CD4-positive, alpha-beta T cell treated with Interleukin-21 for 1 hour (primary cell): ENCODE measurements around the gene SSX4B.
"Not testable (repeated sequence)": the region's sequence is repeated elsewhere in the genome, so short reads cannot be mapped to it uniquely, and the experiment has no call there.

ENCODE experiments used
- DNase-seq: peaks from one replicate; pipeline ENCODE4 v3.0.0-alpha.2; 2020

The SSX4B gene, protein sequence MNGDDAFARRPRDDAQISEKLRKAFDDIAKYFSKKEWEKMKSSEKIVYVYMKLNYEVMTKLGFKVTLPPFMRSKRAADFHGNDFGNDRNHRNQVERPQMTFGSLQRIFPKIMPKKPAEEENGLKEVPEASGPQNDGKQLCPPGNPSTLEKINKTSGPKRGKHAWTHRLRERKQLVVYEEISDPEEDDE

DNA sequence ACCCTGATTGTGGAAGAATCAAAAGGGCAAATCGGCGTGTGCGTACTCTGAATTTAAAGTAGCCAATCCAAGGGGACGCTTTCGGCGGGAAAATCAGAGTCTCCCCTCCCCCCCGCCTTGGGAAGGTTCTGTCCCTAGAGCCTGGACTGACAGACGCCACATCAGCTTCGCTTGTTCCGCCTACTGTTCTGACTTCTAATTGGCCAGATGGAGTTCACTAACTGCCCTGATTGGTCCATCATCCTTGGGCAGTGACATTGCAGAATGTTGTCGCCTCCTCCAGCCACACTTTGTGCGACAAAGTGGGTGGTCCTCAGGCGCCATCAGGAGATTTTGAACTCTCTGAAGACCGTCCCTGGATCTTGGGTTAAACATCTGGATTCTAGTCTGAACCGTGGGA lies at the start of gene SSX4B:
TSS of gene SSX4B (minus strand) at position 101 of the 400 bp plus-strand sequence. CDS start 588 bp downstream, outside the sequence.
- DNase-seq, result not testable (repeated sequence)

DNA sequence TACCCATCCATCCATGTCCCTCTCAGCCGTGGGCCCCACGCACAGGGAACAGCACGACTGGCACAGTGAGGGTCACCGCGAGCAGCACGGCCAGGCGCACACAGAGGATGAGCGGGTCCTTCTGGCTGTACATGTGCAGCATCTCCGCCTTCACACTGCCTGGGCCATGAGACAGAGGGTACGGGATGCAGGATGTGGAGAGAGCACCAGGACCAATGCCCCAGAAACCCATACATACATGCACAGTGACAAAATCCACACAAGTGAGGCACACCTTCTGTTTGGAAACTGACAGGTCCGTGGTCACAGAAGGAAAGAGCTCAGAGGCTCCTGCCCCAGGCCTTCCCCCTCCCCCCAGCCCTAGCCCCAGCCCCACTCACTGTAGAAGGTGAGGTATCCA lies 48.8 kb upstream of the SSX4B start:
- no peak for DNase-seq

DNA sequence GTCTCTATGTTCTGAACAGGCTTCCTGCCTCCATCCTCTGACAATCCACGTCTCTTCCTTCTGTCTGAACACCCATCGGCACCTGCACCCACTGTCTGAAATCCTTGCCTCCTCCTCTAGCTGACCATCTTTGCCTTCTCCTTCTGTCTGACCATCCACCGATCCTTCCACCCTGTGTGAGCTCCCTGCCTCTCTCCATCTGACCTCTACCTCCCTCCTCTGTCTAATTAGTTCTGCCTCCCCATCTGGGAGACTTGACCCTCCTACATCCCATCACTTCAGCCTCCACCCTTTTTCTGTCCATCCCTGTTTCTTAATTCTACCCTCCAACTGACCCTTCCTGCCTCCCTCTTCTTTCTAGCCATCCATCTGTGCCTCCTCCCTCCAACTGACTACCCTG lies 48.3 kb upstream of the SSX4B start:
- no peak for DNase-seq

DNA sequence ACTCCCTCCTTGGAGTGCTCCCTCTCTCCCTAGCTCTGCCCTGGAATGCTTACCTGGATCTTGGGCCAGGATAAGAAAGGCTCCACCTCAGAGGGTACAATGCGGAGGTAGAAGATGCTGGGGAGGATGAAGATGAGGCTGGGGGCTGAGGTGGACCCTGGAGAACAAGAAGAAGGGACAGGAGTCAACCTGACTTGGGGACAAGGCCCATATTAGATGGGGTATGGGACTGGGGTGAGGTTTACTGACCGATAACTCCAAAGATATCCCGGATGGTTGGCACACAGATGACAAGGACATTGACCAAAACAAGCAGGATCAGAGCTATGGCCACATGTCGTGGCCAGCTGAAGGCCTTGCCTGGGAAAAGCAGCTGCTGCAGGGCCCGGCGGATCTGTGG lies 47.7 kb upstream of the SSX4B start:
- no peak for DNase-seq

DNA sequence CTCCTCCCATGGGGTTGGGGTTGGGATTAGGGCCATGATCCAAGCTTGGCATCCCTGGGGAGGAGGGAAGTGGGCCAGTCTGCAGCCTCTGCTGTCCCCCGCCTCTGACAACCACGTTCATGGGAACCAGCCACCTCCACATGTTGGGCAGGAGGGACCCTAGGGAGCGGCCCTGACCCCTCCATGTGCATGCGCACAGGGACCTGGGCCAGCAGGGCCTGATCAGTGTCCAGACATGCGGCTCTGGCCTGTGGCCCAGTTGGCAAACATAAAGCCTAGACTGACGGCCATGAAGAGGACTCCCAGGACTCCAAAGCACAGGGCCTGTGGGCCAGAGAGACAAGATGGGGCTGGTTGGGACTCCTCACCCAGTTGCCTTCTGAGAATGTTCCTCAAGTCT lies 47.0 kb upstream of the SSX4B start:
- no peak for DNase-seq

DNA sequence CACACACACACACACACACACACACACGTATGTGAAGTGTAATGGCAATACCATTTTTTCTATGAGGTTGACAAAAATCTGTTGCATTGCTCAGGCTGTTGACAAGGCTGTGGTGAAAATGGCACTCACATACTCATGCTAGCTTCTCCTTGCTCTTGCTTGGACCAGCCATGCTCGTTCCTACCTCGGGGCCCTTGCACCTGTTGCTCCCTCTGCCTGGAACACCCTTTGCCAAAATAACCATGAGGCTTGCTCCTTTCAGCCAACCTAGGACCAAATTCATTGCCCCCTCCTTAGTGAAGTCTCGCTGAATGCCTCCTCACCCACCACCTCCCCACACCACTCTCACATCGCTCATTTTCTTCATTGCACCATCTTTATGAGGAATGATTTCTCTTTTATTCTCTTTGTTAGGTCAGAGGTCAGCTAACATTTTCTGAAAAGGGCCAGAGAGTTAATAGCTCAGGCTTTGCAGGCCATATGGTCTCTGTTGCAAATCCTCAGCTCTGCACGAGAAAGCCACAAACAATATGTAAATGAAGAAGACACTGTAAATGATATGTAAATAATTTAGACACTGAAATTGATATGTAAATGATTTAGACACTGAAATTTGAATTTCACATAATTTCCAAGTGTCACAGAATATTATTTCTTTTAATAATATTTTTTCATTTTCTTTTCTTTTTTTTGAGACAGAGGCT lies 45.0 kb upstream of the SSX4B start:
- DNase-seq, result no peak

DNA sequence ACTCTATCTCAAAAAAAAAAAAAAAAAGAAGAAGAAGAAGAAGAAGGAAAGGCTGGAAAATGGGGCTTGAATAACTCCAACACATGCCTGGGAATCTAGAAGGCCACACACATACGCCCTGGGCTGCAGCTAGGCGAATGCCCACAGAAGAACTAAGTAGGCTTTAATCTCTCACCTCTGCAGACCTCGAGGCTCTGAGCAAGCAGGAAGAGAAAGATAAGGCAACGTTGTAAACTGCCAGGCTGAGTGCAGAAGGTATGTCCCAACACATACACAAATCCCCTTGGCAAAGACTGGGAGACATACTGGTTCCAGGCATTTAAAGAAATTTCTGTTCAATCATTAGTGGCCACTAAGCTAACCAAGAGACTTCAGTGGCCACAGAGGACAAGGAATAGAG lies 39.9 kb upstream of the SSX4B start:
- DNase-seq, result no peak

DNA sequence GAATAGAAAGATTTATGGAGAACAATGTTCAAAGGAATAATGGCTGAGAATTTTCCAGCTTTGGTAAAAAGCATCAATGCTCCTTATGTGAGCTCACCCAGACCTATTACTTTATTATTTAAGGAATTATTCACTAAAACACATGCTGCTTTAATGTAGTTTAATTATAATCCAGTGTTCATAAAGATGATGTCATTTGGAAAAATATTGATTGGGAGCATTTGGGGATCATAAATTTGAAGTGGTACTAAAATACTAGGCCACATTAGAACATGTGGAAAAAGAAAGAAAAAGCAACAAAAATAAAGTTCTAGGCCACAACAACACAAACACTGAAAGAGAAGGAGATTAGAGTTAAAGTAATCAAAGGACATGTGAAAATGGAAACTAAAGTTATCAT lies 38.3 kb upstream of the SSX4B start:
- DNase-seq, result no peak

DNA sequence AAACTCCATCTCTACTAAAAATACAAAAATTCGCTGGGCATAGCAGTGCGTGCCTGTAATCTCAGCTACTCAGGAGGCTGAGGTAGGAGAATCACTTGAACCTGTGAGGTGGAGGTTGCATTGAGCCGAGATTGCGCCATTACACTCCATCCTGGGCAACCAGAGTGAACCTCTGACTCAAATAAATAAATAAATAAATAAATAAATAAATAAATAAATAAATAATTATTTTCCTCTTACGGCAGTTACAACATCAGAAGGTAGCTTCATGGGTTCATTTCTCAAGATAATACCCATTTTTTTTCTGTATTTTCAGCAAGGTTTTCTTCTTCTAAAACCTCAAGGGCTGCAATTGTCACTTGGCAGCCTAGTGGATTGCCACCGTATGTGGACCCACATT lies 35.4 kb upstream of the SSX4B start:
- DNase-seq, result not testable (repeated sequence)

DNA sequence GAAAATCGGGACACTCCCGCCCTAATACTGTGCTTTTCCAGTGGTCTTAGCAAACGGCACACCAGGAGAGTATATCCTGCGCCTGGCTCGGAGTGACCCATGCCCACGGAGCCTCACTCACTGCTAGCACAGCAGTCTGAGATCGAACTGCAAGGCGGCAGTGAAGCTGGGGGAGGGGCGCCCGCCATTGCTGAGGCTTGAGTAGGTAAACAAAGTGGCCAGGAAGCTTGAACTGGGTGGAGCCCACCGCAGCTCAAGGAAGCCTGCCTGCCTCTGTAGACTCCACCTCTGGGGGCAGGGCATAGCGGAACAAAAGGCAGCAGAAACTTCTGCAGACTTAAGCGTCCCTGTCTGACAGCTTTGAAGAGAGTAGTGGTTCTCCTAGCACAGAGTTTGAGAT lies 22.0 kb upstream of the SSX4B start:
- peak; percentile 7 for DNase-seq

DNA sequence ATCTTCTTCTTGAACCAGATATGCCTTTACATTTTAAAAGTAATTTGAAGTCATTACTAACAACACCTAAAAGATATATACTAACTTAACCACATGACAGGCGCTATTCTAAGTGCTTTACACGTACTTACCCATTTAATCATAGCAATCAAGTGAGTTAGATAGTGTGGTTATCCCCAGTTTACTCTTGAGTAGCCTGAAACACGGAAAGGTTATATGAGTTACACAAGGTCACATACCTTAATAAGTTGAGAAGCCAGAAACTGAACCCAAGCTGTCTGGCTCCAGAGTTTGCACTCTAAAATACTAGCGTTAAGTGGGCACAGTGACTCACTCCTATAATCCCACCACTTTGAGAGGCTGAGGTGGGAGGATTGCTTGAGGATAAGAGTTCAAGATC lies 18.4 kb upstream of the SSX4B start:
- not testable (repeated sequence) for DNase-seq

DNA sequence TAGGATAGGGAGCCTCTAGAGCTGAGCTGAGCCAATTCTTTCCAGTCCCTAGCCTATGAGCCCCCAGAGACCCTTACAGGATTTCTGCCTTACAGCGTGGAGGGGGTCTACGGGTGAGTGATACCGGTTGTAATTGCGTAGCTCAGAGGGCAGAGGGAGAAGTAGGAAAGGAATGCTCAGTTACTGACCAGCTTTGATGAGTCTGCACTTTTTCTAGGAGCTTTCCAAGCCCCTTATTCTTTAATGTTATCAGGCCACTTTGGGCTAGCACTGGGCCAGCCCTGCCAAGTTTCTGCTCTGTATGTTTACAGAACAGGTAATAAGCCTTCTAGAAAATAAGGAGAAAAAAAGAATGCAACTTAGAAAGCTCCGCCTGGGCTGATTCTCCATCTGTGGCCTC lies 17.8 kb upstream of the SSX4B start:
- not testable (repeated sequence) for DNase-seq

DNA sequence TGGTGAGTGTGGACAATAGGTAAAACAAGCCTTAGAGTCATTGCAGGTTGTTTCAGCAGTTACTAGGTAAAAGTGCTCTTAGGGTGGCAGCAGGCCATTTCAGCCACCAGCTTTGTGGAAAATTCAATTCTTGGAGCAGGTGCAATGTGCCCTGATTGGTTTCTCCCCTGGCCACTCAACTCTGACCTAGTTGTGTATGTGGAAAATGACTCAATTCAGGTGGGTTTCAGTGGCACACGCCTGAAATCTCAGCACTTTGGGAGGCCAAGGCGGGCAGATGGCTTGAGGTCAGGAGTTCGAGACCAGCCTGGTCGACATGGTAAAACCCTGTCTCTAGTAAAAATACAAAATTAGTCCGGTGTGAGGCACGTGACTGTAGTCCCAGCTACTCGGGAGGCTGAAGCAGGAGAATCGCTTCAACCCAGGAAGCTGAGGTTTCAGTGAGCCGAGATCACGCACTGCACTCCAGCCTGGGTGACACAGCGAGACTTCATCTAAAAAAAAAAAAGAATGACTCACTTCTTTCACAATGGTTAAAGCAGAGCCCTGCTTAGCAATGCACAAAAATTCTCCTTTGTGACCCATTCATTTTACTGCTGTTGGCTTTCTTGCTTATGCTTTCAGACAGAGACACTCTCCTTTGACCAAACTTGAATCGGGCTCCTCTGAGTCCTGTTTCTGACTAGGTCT lies 15.4 kb upstream of the SSX4B start:
- DNase-seq, result not testable (repeated sequence)

DNA sequence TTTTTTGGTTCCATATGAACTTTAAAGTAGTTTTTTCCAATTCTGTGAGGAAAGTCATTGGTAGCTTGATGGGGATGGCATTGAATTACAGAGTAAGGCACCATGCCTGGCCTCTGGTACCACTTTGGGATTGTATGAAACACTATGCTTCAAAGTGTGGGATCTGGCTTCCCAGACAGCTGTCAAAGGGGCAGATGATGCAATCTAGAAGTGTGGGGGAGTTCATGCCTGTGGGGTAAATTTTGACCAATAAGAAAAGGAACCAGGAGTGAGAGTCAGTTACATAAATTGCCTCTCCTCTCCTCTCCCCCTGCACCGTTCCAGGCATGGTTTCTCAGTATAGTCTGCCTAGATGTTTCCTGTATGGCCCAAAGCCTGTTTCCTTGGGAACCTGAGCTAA lies 13.9 kb downstream of the SSX4B start:
- not testable (repeated sequence) for DNase-seq

DNA sequence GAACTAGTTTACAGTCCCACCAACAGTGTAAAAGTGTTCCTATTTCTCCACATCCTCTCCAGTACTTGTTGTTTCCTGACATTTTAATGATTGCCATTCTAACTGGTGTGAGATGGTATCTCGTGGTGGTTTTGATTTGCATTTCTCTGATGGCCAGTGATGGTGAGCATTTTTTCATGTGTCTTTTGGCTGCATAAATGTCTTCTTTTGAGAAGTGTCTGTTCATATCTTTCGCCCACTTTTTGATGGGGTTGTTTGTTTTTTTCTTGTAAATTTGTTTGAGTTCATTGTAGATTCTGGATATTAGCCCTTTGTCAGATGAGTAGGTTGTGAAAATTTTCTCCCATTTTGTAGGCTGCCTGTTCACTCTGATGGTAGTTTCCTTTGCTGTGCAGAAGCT lies 14.8 kb downstream of the SSX4B start:
- not testable (repeated sequence) for DNase-seq

DNA sequence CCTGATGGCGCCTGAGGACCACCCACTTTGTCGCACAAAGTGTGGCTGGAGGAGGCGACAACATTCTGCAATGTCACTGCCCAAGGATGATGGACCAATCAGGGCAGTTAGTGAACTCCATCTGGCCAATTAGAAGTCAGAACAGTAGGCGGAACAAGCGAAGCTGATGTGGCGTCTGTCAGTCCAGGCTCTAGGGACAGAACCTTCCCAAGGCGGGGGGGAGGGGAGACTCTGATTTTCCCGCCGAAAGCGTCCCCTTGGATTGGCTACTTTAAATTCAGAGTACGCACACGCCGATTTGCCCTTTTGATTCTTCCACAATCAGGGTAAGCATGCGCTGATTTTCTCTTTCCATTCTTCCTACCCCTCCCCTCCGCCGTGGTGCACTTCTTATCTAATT lies 28.5 kb downstream of the SSX4B start, which contains the start of gene SSX4:
TSS of gene SSX4 (plus strand) at position 301 of the 400 bp plus-strand sequence. CDS start 515 bp downstream, outside the sequence.
- DNase-seq, result not testable (repeated sequence)

DNA sequence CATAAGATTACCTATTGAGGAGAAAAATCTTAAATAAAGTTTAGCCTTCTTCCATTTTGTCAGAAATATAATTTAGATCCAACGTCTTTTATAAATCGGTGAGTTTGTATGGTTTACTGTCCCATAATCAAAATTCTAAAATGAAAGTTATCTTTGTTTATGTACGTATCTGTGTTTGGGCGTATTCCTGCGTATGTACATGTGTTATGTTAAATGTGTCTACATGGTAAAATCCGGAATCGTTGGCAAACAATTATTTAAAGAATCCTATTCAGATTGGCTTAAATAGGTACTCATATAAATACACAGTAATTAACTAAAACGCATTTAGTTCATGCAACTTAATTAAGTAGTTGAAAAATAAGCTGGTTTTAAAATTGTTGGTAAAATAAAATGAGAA lies 41.4 kb downstream of the SSX4B start:
- DNase-seq, result not testable (repeated sequence)

DNA sequence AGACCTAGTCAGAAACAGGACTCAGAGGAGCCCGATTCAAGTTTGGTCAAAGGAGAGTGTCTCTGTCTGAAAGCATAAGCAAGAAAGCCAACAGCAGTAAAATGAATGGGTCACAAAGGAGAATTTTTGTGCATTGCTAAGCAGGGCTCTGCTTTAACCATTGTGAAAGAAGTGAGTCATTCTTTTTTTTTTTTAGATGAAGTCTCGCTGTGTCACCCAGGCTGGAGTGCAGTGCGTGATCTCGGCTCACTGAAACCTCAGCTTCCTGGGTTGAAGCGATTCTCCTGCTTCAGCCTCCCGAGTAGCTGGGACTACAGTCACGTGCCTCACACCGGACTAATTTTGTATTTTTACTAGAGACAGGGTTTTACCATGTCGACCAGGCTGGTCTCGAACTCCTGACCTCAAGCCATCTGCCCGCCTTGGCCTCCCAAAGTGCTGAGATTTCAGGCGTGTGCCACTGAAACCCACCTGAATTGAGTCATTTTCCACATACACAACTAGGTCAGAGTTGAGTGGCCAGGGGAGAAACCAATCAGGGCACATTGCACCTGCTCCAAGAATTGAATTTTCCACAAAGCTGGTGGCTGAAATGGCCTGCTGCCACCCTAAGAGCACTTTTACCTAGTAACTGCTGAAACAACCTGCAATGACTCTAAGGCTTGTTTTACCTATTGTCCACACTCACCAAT lies 43.9 kb downstream of the SSX4B start:
- not testable (repeated sequence) for DNase-seq

DNA sequence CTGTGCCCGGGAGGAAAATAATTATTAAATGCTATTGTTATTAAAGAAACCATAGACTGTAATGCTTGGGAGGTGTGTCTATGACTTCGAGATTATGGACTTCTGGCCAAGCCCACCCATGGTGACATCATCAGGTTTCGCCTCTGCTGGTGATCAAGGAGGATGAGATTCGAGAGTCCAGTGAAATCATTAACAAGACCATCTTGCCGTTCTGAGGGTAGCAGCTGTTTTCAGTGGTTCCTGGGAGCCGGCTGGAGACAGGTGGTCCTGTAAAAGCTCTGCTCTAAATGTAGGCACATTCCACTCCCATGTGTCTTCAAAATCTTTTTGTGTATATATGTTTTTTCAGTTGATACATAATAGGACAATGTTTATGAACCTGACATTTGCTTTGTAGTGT lies 52.5 kb downstream of the SSX4B start:
- not testable (repeated sequence) for DNase-seq

DNA sequence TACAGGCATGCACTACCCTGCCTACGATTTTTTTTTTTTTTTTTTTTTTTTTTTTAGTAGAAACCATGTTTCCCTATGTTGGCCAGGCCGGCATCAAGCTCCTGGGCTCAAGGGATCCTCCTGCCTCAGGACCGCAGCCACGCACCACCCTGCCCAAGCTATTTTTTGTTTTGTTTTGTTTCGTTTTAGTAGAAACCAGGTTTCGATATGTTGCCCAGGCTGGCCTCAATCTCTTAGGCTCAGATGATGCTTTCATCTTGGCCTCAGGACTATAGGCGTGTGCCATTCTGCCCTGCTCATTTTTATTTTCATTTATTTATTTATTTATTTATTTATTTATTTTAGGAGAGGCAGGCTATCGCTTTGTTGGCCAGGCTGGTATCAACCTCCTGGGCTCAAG lies 54.1 kb downstream of the SSX4B start:
- no peak for DNase-seq

DNA sequence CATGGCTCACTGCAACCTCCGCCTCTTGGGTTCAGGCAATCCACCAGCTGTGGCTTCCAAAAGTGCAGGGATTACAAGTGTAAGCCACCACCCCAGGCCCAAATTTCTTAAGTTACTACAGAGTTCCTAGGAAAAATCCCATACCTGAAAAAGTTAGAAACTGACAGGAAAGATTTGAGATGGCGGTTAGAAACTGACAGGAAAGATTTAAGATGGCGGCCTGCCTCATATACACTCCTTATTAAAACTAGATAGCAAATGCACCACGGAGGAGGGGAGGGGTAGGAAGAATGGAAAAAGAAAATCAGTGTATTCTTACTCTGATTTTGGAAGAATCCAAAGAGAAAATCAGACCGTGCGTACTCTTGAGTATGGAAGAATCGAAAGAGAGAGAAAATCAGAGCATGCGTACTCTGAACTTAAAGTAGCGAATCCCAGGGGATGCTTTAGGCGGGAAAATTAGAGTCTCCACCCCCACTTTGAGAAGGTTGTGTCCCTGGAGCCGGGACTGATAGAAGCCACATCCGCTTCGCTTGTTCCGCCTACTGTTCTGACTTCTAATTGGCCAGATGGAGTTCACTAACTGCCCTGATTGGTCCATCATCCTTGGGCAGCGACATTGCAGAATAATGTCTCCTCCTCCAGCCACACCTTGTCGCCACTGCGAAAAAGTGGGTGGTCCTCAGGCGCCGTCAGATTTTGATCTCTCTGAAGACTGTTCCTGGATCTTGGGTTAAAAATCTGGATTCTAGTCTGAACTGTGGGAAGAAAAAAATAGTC lies 55.3 kb downstream of the SSX4B start, which contains the start of gene SSX3:
TSS of gene SSX3 (minus strand) at position 389 of the 780 bp plus-strand sequence. CDS start 1,454 bp downstream, outside the sequence.
- DNase-seq, result not testable (repeated sequence)
